Activated T-cell treated with anti-CD3 and anti-CD28 coated beads for 48 hours (primary cell): ENCODE measurements around the gene ADSS2.
"Not testable (repeated sequence)": the region's sequence is repeated elsewhere in the genome, so short reads cannot be mapped to it uniquely, and the experiment has no call there.

Experiments
- DNase-seq: peaks from one replicate; pipeline ENCODE4 v3.0.0-alpha.2; 2020; ENCODE audit warnings: low read depth

The ADSS2 gene

DNA sequence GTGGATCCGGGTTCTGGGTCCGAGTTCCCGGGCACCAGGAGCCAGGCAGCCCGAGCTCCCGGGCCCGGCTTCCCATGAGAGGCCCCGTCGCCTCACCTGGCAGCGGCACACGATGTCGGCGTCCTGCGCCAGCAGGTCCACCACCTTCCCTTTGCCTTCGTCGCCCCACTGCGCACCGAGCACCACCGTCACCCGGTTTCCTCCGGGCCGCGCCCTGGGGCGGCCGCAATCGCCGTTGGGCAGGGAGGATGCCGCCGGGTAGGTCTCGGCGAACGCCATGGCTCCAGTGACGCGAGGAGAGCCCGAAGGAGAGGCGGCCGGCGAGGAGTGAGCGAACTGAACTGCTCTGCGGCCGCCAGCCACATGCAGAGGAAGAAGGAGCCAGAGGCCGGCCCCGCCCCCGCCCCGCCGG is at the start of gene ADSS2:
TSS of gene ADSS2 (minus strand) at position 371 of the 412 bp plus-strand sequence. CDS start at position 279, 92 bp downstream.
- DNase-seq, result no peak

DNA sequence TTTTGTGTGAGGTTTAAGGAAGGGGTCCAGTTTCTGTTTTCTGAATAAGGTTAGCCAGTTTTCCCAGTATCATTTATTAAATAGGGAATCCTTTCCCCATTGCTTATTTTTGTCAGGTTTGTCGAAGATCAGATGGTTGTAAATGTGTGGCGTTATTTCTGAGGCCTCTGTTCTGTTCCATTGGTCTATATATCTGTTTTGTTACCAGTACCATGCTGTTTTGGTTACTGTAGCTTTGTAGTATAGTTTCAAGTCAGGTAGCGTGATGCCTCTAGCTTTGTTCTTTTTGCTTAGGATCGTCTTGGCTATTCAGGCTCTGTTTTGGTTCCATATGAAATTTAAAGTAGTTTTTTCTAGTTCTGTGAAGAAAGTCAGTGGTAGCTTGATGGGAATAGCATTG is 48.8 kb upstream of the ADSS2 start:
- DNase-seq, result not testable (repeated sequence)

- DNase-seq, result not testable (repeated sequence)
Observed at GRCh38 chr1:244499484-244499883, 47.8 kb upstream of the ADSS2 start.

GRCh38 chr1:244497805-244498204 is 46.1 kb upstream of the ADSS2 start:
- DNase-seq, result no peak

DNA sequence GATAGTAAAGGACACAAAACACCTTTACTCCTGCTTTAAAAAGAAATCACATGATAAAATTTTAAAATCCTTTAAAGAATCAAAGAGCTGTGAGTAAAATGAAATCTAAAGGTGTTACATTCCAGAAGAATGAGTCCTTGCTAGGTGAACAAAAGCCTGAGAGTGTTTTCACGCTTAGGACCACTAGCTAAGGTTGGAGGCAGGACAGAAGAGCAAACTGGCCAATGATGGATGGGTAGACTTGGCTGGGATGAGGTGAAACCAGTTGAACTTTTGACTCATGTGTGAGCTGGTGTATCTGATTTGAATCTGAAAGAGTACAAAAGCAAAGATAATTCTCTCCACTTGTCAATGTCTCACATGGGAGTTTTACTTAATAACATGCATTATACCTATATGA is 44.5 kb upstream of the ADSS2 start:
- DNase-seq, result no peak

DNA sequence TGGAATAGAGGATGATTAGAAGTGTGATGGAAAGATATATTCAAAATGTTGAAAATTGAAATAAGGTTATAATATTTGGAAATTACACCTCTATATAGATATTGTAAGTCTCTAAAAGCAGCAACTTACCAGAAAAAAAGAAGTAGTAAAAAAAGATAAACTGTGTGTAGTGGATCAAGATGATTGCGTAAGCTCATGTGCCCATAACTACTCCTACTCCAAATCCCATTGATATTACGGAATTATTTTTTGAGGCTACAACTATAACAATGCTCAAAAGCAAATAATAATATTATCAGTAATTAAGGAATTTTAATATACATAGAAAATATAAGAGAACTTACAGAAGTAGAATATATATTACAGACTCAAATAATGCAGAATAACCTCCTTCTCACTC is 42.9 kb upstream of the ADSS2 start:
- no peak for DNase-seq

- not testable (repeated sequence) for DNase-seq
Observed at GRCh38 chr1:244484971-244485370, 33.3 kb upstream of the ADSS2 start.

GRCh38 chr1:244473059-244473605 is 21.4 kb upstream of the ADSS2 start:
- no peak for DNase-seq

- no peak for DNase-seq
Observed at GRCh38 chr1:244466724-244467123, 15.0 kb upstream of the ADSS2 start.

DNA sequence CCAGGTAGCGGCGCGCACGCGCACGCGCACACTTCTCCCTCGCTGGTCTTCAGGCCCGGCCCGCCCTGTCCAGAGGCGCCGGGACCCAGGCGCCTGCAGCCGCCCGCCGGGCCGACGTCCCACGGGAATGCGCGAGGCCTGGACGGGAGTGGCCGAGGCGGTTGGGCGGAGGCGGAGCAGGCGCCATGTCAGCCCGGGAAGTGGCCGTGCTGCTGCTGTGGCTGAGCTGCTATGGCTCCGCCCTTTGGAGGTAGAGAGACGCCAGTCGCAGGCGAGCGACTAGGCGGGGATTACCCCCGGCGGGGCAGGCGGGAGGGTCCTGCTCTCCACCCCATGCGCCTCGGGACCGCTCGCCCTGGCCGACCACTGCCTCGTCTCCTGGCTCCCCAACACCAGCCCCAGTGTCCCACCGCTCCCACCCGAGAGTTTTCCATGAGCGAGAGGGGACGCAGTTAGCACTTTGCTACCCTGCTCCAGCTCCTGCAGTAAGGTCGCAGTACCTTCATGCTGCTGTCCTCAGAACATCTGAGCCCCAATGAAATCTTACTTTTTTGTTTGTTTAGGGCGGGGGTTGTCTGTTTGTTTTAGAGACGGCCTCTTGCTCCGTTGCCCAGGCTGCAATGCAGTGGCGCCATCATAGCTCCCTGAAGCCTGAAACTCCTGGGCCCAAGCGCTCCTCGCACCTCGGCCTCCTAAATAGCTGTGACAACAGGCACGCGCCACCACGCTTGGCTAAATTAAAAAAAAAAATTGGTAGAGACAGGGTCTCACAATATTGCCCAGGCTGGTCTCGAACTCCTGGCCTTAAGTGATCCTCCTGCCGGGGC is 9.7 kb upstream of the ADSS2 start, which contains the start of gene CATSPERE:
TSS of gene CATSPERE (plus strand) at position 29 of the 827 bp plus-strand sequence. CDS start at position 186, 157 bp downstream.
- peak; percentile 71 for DNase-seq

GRCh38 chr1:244460197-244460596 is 8.5 kb upstream of the ADSS2 start:
- peak; percentile 13 for DNase-seq

GRCh38 chr1:244458781-244459180 is 7.1 kb upstream of the ADSS2 start:
- no peak for DNase-seq

DNA sequence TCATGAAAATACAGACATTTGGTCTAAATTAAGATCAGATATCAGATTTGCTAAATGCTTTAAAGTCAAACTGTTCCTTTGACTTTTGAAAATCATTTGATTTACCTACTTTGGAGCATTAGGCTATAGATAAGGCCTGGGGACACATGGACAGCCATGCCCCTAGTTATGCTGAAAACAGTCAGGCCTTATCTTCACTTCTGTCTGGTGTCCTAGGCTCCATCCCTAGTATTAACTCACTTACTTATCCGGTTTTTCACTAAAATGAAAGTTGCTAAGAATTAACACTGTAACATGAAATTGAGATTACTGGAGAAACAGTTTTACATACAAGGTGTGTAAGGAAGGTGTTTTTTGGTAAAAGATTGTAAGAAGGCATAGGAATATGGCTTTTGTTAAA is 4.9 kb upstream of the ADSS2 start:
- DNase-seq, result no peak

GRCh38 chr1:244454412-244454811 is 2.7 kb upstream of the ADSS2 start:
- no peak for DNase-seq

- DNase-seq, result peak; percentile 98
Observed at GRCh38 chr1:244451951-244452795, 464 bp upstream of the ADSS2 start.

DNA sequence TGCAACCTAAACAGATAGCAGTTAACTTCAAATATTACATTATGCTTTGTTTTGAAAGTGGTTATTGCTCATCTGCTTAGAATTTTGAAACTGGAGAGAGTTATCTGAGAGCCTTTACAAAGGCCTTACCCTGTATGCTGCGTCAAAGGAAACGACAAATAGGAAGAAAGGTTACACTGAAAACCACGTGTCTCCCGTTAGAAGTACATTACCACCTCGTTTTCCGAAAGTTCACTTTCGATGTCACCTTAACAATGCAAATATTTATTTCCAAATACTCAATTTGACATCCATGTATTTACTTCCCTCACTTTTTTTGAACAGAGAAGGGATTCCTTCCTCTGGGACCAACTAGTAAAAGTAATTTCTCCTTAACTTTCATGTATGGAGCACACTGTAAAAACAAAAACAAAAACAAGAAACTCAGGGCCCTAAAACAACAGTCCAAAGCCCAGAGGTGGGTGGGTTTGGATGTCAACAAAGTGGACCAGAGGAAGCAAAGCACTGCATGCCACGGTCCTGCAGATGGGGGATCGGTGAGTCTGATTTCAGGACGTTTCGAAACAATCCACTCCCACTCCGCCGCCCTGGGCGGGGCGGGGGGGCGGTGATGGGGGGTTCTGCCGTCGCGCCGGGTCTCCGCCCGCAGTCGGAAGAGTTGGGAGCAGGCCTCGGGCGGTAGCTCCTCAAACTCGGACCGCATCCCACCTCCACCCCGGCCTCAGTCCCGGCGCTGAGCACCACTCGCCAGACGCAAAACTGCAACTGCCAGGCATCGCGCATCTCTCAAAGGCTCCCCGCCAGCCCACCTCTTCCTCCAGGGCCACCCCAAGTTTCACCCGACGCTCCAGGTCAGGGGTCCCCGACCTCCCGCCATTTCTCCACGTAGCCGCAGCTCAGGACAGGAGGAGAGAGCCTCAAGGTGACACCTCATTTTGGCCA is 841 bp downstream of the ADSS2 start:
- peak; percentile 55 for DNase-seq

DNA sequence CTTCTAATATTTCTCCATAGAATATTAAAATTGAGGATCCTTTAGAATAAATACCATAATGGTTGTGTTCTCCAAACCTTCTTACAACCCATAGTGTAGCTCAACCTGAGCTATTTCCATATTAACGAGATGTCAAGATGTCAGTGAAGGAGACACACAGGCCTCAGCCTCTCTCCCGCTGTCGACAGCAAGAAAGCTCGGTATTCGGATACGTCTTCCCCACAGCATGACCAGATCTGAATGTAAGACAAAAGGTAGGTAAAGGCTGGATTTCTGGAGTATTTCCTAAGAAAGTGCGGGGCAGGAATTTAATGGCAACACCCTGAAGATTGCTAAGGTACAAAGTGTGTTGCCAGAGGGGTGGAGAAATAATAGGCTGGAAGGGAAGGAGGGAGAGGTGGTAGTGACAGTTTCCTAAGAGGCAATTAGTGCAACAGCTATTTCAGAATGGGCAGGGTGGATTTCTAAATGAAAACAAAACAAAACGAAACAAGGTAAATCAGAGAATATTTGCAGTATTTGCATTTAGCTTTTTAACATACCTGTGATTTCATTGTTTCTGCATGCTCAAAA is 1.7 kb downstream of the ADSS2 start:
- DNase-seq, result no peak

GRCh38 chr1:244448279-244449036 is 3.3 kb downstream of the ADSS2 start:
- DNase-seq, result no peak

- DNase-seq, result no peak
Observed at GRCh38 chr1:244447552-244447951, 4.2 kb downstream of the ADSS2 start.

DNA sequence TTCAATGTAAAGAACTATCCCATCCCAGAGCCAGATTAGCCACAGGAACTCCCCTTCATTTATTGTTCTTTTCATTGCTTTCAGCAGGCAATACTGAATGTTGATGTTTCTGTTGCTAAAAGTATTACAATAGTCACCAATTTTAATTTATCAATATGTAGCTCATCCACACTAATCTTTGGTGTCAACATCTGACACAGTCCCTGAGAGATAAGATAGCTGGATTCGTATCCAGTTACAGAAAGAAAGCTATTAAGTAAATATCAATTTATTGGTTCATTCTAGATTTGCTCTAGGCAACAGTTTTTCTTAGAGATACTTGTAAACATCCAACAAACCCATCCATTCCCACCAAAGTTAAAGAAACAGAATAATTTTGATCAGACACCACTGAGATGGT is 4.7 kb downstream of the ADSS2 start:
- no peak for DNase-seq
